Measurements from ENCODE around the gene IMPG1.

The IMPG1 gene

DNA sequence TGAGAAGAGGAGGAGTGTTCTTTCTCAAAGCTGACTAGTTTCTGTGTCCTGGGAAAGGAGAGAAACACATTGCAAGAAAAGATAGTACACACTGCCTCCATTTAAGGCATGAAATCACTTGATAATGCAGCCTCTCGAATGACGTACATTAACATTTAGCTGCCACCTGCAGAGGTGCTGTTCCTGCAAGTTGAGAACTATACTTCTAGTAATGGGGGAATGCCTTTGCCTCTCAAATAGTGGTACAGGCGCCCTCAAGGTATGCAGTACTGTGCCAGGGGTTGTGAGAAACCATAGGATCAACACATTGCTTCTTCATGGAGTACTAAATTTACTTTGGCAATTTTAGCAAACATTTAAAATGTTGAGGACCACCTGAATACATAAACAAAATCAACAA, 20.1 kb downstream of the IMPG1 start:
- Histone ChIP-seq H4K91ac (ENCODE audit: low read depth, low read length, poor library complexity) (no peak overlapping the region), H3K4me2 (ENCODE audit: insufficient read depth, low read length, poor library complexity, severe bottlenecking) (no peak overlapping the region), H2AK5ac (ENCODE audit: low read depth, low read length) (no peak overlapping the region), H3K4ac (ENCODE audit: low read length) (no peak overlapping the region), H3K79me1 (ENCODE audit: low read depth, low read length) (no peaks in the 10 kb centered on the region), H3K23ac (ENCODE audit: low read depth, low read length, poor library complexity) (no peak overlapping the region), H3K14ac (ENCODE audit: low read length) (no peak overlapping the region), H3K18ac (ENCODE audit: low read length) (no peak overlapping the region), H2BK120ac (ENCODE audit: low read depth, low read length) (no peak overlapping the region), H2BK12ac (ENCODE audit: low read length) (no peak overlapping the region), H2BK5ac (ENCODE audit: low read length) (no peak overlapping the region), H4K8ac (ENCODE audit: low read depth, low read length) (no peak overlapping the region), H3K9me3 (replicated peaks in 1 of 2; ENCODE audit: control insufficient read depth in 2 of 2, insufficient read depth in 1 of 2, low read depth in 1 of 2, low read length in 2 of 2) (no peaks in the 10 kb centered on the region), H3K27me3 (ENCODE audit: control insufficient read depth in 3 of 3, insufficient read depth in 3 of 3, low read depth in 1 of 3, low read length in 3 of 3) (no peaks in the 10 kb centered on the region), H3K4me3 (ENCODE audit: low read length in 2 of 2) (no peak overlapping the region), H3K4me1 (ENCODE audit: control insufficient read depth in 2 of 2, insufficient read depth in 1 of 2, low read depth in 1 of 2, low read length in 2 of 2) (no peaks in the 10 kb centered on the region), H2AFZ (ENCODE audit: low read length) (no peak overlapping the region), H3K27ac (replicated peaks; ENCODE audit: low read length) (no peak overlapping the region), H3K9ac (ENCODE audit: low read depth, low read length, poor library complexity) (no peak overlapping the region), H2BK15ac (ENCODE audit: low read length) (no peak overlapping the region), H3K36me3 (replicated peaks in 1 of 2; ENCODE audit: control insufficient read depth in 2 of 2, insufficient read depth in 2 of 2, low read length in 2 of 2) (no peaks in the 10 kb centered on the region)
- WGBS, 2 donors (ENCODE audit: extremely low coverage in 2 of 2, insufficient read length in 2 of 2, insufficient replicate concordance in 1 of 2) = no CpG with 5 or more reads among the region's 3 CpGs
- DNase-seq (ENCODE audit: low spot score) = no peak

DNA sequence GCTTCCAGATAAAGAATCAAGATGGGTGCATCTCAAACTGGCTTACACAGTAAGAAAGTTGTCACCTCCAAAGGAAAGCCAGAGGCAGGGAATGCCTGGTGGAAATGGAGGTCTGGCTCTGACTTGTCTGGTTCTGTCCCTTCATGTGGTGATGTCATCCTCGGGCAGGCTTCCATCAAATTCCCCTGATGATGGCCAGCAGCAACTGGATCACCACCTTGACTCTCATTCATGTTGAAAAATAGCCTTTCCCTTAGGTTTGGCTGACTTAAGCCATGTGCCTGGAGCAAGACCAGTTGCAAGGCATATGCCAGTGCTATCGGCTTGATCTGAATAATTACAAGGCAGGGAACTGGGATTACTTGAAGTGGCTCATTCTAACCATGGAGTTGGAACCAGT, 28.8 kb downstream of the IMPG1 start:
- no peak for DNase-seq (ENCODE audit: low spot score)
- no peak overlapping the region for H2BK120ac ChIP-seq (ENCODE audit: low read depth, low read length)
- no CpG with 5 or more reads among the region's 2 CpGs for WGBS, 2 donors (ENCODE audit: extremely low coverage in 2 of 2, insufficient read length in 2 of 2, insufficient replicate concordance in 1 of 2)

DNA sequence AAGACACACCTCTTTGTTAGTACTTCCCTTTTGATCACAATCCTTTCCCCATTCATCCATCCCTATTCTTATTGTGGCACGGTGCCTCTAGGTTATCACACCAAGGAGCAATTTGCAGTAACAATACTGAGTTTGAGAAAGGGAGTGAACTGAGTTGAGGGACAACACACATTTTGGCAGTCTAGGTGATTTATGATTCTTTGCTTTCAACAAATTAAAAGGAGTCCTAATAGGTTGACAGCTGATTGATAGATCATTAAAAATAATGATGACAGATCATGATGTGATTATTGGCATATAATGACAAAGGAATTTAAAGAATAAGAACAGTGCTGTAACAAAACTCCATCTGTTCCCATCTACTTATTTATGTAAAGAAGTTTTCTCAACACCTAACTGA, 36.7 kb downstream of the IMPG1 start:
- H2BK12ac ChIP-seq (ENCODE audit: low read length) = no peak overlapping the region
- DNase-seq (ENCODE audit: low spot score) = no peak
- no peak overlapping the region for H2BK15ac ChIP-seq (ENCODE audit: low read length)
- no peak overlapping the region for H2AFZ ChIP-seq (ENCODE audit: low read length)
- no peaks in the 10 kb centered on the region for H3K9me3 ChIP-seq (replicated peaks in 1 of 2; ENCODE audit: control insufficient read depth in 2 of 2, insufficient read depth in 1 of 2, low read depth in 1 of 2, low read length in 2 of 2)
- H3K79me1 ChIP-seq (ENCODE audit: low read depth, low read length) = no peaks in the 10 kb centered on the region
- no peak overlapping the region for H3K4me3 ChIP-seq (ENCODE audit: low read length in 2 of 2)
- H4K8ac ChIP-seq (ENCODE audit: low read depth, low read length) = no peak overlapping the region
- H3K4me1 ChIP-seq (ENCODE audit: control insufficient read depth in 2 of 2, insufficient read depth in 1 of 2, low read depth in 1 of 2, low read length in 2 of 2) = peaks cover 0 to 3% of the 10 kb centered on the region in 2 donors
- no peak overlapping the region for H3K18ac ChIP-seq (ENCODE audit: low read length)
- H3K27ac ChIP-seq (replicated peaks; ENCODE audit: low read length) = no peak overlapping the region
- H3K9ac ChIP-seq (ENCODE audit: low read depth, low read length, poor library complexity) = no peak overlapping the region
- no peak overlapping the region for H2BK120ac ChIP-seq (ENCODE audit: low read depth, low read length)
- H2BK5ac ChIP-seq (ENCODE audit: low read length) = no peak overlapping the region
- H3K23ac ChIP-seq (ENCODE audit: low read depth, low read length, poor library complexity) = no peak overlapping the region
- no peak overlapping the region for H2AK5ac ChIP-seq (ENCODE audit: low read depth, low read length)
- no peaks in the 10 kb centered on the region for H3K36me3 ChIP-seq (replicated peaks in 1 of 2; ENCODE audit: control insufficient read depth in 2 of 2, insufficient read depth in 2 of 2, low read length in 2 of 2)
- H3K27me3 ChIP-seq (ENCODE audit: control insufficient read depth in 3 of 3, insufficient read depth in 3 of 3, low read depth in 1 of 3, low read length in 3 of 3) = no peaks in the 10 kb centered on the region
- no peak overlapping the region for H3K4me2 ChIP-seq (ENCODE audit: insufficient read depth, low read length, poor library complexity, severe bottlenecking)
- H3K14ac ChIP-seq (ENCODE audit: low read length) = no peak overlapping the region
- WGBS, 2 donors (ENCODE audit: extremely low coverage in 2 of 2, insufficient read length in 2 of 2, insufficient replicate concordance in 1 of 2) = no CpG with 5 or more reads among the region's 1 CpG
- no peak overlapping the region for H4K91ac ChIP-seq (ENCODE audit: low read depth, low read length, poor library complexity)
- no peak overlapping the region for H3K4ac ChIP-seq (ENCODE audit: low read length)

More for the DNA sequence above, 28.8 kb downstream of the IMPG1 start:
- Histone ChIP-seq H3K79me1 (ENCODE audit: low read depth, low read length) (no peaks in the 10 kb centered on the region), H3K9me3 (replicated peaks in 1 of 2; ENCODE audit: control insufficient read depth in 2 of 2, insufficient read depth in 1 of 2, low read depth in 1 of 2, low read length in 2 of 2) (no peaks in the 10 kb centered on the region), H4K91ac (ENCODE audit: low read depth, low read length, poor library complexity) (no peak overlapping the region), H3K4me2 (ENCODE audit: insufficient read depth, low read length, poor library complexity, severe bottlenecking) (no peak overlapping the region), H3K4ac (ENCODE audit: low read length) (no peak overlapping the region), H3K27me3 (ENCODE audit: control insufficient read depth in 3 of 3, insufficient read depth in 3 of 3, low read depth in 1 of 3, low read length in 3 of 3) (no peaks in the 10 kb centered on the region), H2BK5ac (ENCODE audit: low read length) (no peak overlapping the region), H2AFZ (ENCODE audit: low read length) (no peak overlapping the region), H2BK12ac (ENCODE audit: low read length) (no peak overlapping the region), H2BK15ac (ENCODE audit: low read length) (no peak overlapping the region), H3K36me3 (replicated peaks in 1 of 2; ENCODE audit: control insufficient read depth in 2 of 2, insufficient read depth in 2 of 2, low read length in 2 of 2) (no peaks in the 10 kb centered on the region), H3K4me3 (ENCODE audit: low read length in 2 of 2) (no peak overlapping the region), H3K4me1 (ENCODE audit: control insufficient read depth in 2 of 2, insufficient read depth in 1 of 2, low read depth in 1 of 2, low read length in 2 of 2) (peaks cover 0 to 1% of the 10 kb centered on the region in 2 donors), H3K23ac (ENCODE audit: low read depth, low read length, poor library complexity) (no peak overlapping the region), H3K9ac (ENCODE audit: low read depth, low read length, poor library complexity) (no peak overlapping the region), H3K14ac (ENCODE audit: low read length) (no peak overlapping the region), H3K18ac (ENCODE audit: low read length) (no peak overlapping the region), H4K8ac (ENCODE audit: low read depth, low read length) (no peak overlapping the region), H2AK5ac (ENCODE audit: low read depth, low read length) (no peak overlapping the region), H3K27ac (replicated peaks; ENCODE audit: low read length) (no peak overlapping the region)

DNA sequence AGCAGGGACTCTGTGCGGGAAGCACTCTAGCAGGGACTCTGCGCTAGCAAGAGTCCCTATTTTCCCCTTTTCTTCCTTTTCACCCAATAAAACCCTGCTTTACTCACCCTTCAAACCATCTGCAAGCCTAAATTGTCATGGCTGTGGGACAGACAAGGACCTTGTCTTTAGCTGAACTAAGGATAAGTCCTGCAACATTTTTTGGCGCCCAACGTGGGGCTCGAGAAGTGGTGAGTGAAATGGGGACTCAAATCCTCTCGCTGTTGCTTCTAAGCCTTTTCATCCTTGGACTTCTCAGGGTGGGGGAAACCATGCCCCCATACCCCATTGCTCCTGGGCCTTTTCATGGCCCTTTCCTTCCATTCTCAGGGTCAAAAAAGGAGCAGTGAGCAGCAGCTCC, 46.4 kb downstream of the IMPG1 start:
- peak; percentile 31 for DNase-seq (ENCODE audit: low spot score)
- Histone ChIP-seq H3K27ac (replicated peaks; ENCODE audit: low read length) (no peak overlapping the region), H2BK12ac (ENCODE audit: low read length) (no peak overlapping the region), H4K91ac (ENCODE audit: low read depth, low read length, poor library complexity) (no peak overlapping the region), H2BK5ac (ENCODE audit: low read length) (no peak overlapping the region), H2BK15ac (ENCODE audit: low read length) (no peak overlapping the region), H3K9ac (ENCODE audit: low read depth, low read length, poor library complexity) (no peak overlapping the region), H3K23ac (ENCODE audit: low read depth, low read length, poor library complexity) (no peak overlapping the region), H3K9me3 (replicated peaks in 1 of 2; ENCODE audit: control insufficient read depth in 2 of 2, insufficient read depth in 1 of 2, low read depth in 1 of 2, low read length in 2 of 2) (peaks cover 10 to 12% of the 10 kb centered on the region in 2 donors), H3K27me3 (ENCODE audit: control insufficient read depth in 3 of 3, insufficient read depth in 3 of 3, low read depth in 1 of 3, low read length in 3 of 3) (no peaks in the 10 kb centered on the region), H3K4me1 (ENCODE audit: control insufficient read depth in 2 of 2, insufficient read depth in 1 of 2, low read depth in 1 of 2, low read length in 2 of 2) (no peaks in the 10 kb centered on the region), H3K4me2 (ENCODE audit: insufficient read depth, low read length, poor library complexity, severe bottlenecking) (no peak overlapping the region), H3K4ac (ENCODE audit: low read length) (no peak overlapping the region), H4K8ac (ENCODE audit: low read depth, low read length) (no peak overlapping the region), H3K79me1 (ENCODE audit: low read depth, low read length) (no peaks in the 10 kb centered on the region), H3K4me3 (ENCODE audit: low read length in 2 of 2) (peak overlapping the region in 1 of 2 donors; percentile 8), H3K14ac (ENCODE audit: low read length) (no peak overlapping the region), H2BK120ac (ENCODE audit: low read depth, low read length) (no peak overlapping the region), H3K36me3 (replicated peaks in 1 of 2; ENCODE audit: control insufficient read depth in 2 of 2, insufficient read depth in 2 of 2, low read length in 2 of 2) (peaks cover 0 to 2% of the 10 kb centered on the region in 2 donors), H2AK5ac (ENCODE audit: low read depth, low read length) (no peak overlapping the region), H2AFZ (ENCODE audit: low read length) (no peak overlapping the region), H3K18ac (ENCODE audit: low read length) (no peak overlapping the region)
- no CpG with 5 or more reads among the region's 6 CpGs for WGBS, 2 donors (ENCODE audit: extremely low coverage in 2 of 2, insufficient read length in 2 of 2, insufficient replicate concordance in 1 of 2)
